ENCODE measurements around the gene PTGIS.

Gene PTGIS

GRCh38 chr20:49545572-49545971, 22.4 kb downstream of the PTGIS start:
- no peak overlapping the region for H3K4me3 ChIP-seq (replicated peaks; ENCODE audit: insufficient read depth, low read length)
- no peaks in the 10 kb centered on the region for H3K27me3 ChIP-seq (ENCODE audit: insufficient read depth, poor library complexity, severe bottlenecking)
- no peak for DNase-seq (ENCODE audit: low read depth in 1 of 2, low spot score in 1 of 2)
- H3K27ac ChIP-seq (replicated peaks), result no peak overlapping the region
- TF ChIP-seq REST (IDR thresholded peaks at IDR 0.05; ENCODE audit: insufficient replicate concordance, low read depth), result no peak
- TF ChIP-seq, protein P1, sequence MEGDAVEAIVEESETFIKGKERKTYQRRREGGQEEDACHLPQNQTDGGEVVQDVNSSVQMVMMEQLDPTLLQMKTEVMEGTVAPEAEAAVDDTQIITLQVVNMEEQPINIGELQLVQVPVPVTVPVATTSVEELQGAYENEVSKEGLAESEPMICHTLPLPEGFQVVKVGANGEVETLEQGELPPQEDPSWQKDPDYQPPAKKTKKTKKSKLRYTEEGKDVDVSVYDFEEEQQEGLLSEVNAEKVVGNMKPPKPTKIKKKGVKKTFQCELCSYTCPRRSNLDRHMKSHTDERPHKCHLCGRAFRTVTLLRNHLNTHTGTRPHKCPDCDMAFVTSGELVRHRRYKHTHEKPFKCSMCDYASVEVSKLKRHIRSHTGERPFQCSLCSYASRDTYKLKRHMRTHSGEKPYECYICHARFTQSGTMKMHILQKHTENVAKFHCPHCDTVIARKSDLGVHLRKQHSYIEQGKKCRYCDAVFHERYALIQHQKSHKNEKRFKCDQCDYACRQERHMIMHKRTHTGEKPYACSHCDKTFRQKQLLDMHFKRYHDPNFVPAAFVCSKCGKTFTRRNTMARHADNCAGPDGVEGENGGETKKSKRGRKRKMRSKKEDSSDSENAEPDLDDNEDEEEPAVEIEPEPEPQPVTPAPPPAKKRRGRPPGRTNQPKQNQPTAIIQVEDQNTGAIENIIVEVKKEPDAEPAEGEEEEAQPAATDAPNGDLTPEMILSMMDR (IDR thresholded peaks at IDR 0.05; ENCODE audit: insufficient read depth, low read length), result peak; percentile 22

- H3K27me3 ChIP-seq (ENCODE audit: insufficient read depth, poor library complexity, severe bottlenecking), result no peaks in the 10 kb centered on the region
- TF ChIP-seq REST (IDR thresholded peaks at IDR 0.05; ENCODE audit: insufficient replicate concordance, low read depth) (no peak), POLR2AphosphoS5 (IDR thresholded peaks at IDR 0.05; ENCODE audit: low read depth) (no peak), GABPA (IDR thresholded peaks at IDR 0.05; ENCODE audit: low read depth) (no peak), SPI1 (IDR thresholded peaks at IDR 0.05; ENCODE audit: borderline replicate concordance, low read depth) (no peak)
- TF ChIP-seq, protein P1 (IDR thresholded peaks at IDR 0.05; ENCODE audit: insufficient read depth, low read length), result no peak
- H3K4me3 ChIP-seq (replicated peaks; ENCODE audit: insufficient read depth, low read length), result no peak overlapping the region
- no peak overlapping the region for H3K27ac ChIP-seq (replicated peaks)
- DNase-seq (ENCODE audit: low read depth in 1 of 2, low spot score in 1 of 2), result no peak
These were observed 23.4 kb downstream of the PTGIS start for GRCh38 chr20:49544535-49544934.

GRCh38 chr20:49543858-49544437, 24.0 kb downstream of the PTGIS start:
- TF ChIP-seq SPI1 (IDR thresholded peaks at IDR 0.05; ENCODE audit: borderline replicate concordance, low read depth) (no peak), REST (IDR thresholded peaks at IDR 0.05; ENCODE audit: insufficient replicate concordance, low read depth) (no peak), GABPA (IDR thresholded peaks at IDR 0.05; ENCODE audit: low read depth) (no peak), POLR2AphosphoS5 (IDR thresholded peaks at IDR 0.05; ENCODE audit: low read depth) (no peak)
- TF ChIP-seq, protein P1 (IDR thresholded peaks at IDR 0.05; ENCODE audit: insufficient read depth, low read length), result no peak
- H3K27ac ChIP-seq (replicated peaks), result no peak overlapping the region
- H3K27me3 ChIP-seq (ENCODE audit: insufficient read depth, poor library complexity, severe bottlenecking), result no peaks in the 10 kb centered on the region
- H3K4me3 ChIP-seq (replicated peaks; ENCODE audit: insufficient read depth, low read length), result no peak overlapping the region
- DNase-seq (ENCODE audit: low read depth in 1 of 2, low spot score in 1 of 2), result no peak
